ENCODE measurements around the gene KAZN.

The KAZN gene

DNA sequence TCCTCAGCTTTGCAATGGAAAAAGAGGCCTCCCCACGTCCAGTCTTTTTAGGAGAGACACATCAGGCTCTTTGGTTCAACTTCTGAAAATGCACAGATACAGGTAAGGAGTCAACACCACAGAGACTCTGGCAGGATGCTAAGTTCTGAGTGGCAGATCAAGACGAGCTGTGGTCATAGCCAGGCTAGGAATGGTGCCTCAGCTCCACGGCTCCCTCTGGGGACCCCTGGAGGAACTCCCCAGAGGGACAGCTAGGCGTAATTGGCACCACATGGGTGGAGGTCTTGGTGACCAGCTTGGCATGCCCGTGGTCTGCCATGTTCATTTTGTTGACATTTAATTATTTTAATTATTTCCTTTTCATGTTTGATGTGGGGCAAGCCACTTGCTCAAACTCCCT lies 206.1 kb downstream of the KAZN start:
- FAIRE-seq: no peak

DNA sequence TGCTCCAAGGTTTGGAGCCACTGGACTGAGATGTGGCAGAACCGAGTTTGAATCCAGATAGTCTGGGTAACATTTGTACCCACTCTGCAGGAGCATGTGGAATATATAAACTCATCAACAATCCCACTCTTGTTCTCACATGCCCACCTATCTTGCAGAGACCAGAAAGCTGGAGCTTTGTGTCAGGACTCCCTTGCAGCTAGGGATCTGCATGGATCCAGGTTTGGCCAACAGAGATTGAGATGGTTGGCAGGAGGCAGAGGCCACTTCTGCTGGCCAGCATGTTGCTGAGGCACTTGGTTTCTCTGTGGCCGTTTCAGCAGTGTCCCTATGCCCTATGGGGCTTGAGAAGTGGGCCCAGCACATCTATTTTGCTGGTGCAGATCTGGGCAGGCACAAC lies 208.3 kb downstream of the KAZN start:
- FAIRE-seq: no peak

DNA sequence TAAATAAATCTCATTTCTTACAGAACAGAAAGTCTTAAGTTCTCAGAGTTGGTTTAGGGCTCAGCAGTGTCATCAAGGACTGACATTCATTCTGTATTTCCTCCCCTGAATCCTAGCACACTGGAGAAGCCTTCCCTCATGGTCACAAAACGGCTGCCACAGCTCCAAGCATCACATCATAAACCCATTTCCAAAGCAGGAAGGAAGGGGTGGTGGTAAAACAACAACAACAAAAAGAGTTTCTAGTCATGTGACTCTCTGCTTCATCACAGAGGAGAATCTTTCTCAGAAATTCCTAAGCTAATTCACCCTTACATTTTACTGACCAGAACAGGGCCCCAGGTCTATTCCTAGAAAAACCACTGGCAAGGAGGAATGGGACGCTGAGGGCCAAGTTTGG lies 210.3 kb downstream of the KAZN start:
- FAIRE-seq: no peak

DNA sequence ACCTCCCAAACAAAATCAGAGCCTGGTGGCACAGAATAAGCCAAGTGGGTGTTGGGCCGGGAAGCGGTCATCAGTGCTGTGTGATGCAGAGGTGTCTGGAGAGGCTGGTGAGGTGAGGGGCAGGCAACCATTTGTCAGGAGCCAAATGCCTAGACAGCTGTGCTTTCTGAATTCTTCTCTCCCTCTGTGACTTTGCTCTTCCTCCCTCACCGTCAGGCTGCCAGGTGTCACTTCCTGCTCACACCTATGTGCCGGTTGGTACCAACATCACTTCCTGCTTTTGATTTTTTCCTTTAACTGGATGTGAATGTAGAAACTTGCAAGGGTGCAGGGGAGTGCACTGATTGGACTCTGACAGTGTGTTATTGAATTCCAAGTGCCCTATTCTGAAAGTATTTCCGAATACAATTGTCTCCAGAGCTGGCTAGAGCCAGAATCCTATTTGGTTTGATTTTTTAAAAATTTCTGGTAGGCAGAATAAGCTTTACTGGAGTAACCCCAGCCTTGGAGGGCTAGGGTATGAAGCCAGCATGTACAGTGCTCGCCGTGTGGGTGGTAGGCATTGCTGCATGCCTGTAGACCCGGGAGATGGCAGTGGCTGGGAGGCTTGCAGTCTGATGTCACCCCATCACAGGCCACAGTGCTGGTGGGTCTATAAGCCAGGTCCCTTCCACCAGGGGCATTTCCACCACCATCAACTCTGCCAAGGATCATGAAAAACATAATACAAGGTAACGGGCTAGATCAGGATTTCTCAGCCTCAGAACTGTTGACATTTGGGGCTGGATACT lies 210.9 kb downstream of the KAZN start:
- FAIRE-seq: no peak

DNA sequence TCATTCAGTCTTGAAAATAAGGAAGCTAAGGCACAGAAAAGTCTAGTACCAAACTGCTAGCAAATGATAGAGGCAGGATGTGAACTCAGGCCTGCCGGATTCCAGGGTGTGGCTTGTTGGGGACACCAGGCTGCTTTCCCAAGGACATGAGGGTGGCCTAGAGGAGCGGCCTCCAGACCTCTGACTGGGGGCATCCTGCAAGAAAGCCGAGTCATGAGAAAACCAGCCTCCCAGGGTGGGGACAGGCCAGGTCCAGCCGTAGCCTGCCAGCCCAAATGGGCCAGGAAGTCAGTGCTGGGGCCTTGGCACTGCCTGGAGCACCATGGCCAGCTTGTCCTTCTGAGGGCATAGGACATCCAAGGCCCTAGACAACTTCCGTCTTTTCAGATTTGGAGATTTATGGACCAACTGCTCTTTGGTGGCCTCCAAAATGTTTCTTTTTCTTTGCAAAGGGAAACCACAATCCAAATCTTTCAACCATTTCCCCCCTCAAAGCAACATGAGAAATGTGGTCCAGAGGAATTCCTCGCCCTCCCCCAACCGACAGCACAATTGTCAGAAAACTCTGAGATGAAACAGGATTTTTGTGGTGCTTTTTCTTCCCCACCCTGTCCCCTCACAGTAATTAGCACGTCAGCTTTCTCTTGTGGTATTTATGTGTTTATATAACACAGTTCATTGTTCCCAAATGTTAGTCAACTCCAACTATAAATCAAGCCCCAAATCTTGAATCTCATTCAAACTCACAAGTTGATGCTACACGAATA lies 212.3 kb downstream of the KAZN start:
- FAIRE-seq: no peak

DNA sequence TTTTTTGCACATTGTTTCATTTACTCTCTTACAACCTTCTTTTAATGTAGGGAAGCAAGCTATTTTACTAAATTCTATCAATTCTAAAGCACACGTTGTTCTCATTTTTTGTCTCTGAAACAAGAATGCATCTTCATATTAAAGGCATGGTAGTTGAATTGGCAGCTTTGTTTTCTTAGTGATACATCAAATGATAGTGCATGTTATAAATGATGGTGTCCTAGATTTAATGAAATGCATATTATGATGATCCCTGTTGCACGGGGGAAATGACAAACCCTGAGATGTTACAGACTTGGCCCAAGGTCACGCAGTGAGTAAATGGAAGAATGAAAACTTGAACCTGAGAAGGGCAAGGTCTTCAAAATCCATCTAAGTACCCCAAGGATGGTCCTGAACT lies 213.1 kb downstream of the KAZN start:
- no peak for FAIRE-seq

DNA sequence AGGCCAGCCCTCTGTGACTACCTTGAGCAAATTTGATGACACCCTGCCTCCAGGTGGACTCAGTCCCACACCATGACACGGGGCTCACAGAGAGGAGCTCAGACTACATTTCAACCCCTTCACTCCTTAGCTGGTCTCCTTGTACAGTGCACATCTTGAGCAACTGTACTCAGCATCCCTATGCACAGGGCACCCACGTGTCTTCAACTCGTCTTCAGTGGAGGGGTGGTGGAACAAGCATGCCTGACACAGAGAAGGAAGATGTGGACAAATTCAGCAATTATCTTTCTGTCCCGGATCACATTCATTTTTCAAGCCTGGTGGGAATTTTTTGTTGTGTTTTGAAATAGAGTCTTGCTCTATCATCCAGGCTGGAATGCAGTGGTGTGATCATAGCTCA lies 213.7 kb downstream of the KAZN start:
- FAIRE-seq: no peak

DNA sequence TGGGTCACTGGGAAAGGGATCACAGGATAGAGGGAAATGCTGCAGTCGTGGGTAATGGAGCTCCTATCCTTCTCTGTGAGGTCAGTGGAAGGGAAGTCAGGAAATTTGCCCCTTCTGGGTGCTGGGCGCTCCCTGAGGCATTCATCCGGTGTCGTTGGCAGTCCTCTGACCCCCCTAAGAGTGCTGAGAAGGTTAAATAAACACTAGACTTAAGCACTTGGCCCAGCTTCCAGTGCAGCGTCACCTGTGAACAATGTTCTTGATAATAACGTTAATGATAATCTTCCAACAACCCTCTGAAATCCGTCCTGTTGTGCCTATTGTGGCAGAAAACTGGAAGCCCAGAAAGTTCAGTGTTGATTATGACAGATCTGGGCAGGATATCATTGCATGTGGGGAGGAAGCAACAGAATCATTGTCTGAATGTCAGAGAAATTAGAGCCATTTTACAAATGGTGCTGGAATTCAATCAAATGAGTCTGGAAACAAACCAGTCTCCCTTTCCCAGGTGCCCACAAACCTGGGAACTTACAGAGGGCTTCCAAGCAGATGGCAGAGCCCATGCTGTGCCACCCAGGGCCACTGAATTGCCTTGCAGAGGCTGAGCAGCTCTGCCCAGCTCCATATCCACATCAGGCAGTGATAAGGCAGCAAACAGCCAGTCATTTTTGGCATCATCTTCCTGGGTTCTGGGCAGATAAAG lies 216.8 kb downstream of the KAZN start:
- FAIRE-seq: no peak

DNA sequence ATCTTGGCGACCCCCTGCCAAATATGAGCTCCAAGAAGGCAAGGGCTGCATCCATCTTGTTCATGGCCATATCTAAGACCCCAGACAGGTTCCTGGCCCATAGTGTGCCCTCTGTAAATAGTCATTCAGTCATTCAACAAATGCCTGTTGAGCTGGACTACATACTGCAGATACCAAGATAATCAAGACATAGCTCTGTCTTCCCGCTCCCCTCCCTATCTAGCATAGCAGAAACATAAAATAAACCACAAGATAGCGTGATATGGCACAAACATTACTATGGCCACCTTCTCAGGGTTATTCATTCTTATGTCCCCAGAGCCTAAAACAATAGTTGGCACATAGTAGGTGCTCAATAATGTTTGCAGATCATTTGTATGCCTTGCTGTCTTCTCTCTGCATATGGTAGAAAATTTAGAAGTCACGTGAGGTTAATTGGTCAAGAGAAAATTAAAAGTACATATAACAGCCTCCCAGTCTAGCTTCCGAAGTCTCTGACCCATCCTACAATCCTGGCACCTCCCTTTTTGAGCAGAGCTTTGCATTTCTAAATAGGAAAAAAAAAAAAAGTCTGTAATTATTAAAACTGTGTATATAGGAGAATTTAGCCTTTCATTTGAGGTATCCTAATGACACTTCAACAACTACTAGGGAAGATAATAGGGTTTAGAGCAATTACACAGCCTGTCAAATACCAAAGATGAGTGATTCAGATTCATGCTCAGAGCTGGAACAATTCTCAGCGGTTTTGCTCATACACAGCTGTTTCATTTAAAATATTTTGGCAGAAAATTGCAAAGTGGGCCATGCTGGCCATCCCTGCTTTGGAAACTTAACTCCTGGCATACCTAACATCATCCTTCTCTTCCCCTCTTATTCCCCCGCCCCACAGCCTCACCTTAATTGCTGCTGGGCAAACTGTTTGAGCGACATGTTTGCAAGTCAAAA lies 219.0 kb downstream of the KAZN start:
- FAIRE-seq: no peak

DNA sequence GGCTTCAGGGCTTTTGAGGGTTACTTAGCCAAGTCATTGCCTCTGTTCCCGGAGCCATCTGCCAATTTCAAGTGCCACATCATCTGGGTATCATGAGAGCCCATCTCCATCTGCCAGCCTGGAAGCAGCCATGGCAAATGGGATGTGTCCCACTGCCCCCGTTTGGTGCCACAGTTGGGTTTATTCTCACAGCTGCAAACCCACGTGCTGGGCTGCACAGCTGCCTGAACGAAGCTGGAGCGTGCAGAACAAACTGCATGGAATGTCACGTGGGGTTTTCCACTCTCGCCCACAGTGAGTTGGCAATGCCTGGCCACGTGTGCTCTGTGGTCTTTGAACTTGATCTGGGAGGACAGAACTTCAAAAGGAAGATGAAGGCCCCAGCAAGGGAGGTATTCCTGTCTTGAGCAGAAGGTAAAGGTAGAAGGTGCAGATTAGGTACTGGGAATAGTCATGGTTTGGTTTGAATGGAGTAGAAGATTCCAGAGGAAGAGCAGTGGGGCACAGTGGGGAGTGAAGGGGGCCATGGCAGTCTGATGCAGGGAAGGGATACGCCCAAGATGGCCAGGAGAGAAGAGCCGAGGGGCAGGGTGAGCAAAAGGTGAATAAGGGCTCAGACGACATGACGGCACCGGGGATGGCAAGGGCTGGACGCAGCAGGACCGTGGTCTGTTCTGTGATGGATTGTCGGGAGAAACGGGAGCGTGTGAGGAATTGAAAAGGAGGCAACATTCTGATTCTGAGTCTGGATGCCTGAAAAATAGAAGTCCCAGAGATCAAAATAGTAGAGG lies 222.0 kb downstream of the KAZN start:
- no peak for FAIRE-seq

DNA sequence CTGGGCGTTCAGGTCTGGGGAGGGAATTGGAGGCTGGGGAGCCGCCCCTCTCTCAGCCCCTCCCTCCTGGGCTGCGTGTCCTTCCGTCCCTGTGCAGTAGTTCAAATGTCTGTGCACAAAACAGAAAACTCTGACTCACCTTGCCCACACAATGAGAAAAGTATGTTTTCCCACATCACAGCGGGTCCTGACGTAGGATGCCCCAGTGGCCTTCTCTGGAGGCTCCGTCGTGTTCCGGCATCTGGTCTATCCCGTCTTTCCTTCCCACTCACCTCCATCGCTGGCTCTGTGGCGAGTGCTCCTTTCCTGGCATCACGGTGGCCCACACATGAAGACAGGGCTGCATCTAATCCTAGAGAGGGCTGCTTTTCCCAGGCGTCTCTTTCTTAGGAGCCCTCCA lies 224.0 kb downstream of the KAZN start:
- no peak for FAIRE-seq

DNA sequence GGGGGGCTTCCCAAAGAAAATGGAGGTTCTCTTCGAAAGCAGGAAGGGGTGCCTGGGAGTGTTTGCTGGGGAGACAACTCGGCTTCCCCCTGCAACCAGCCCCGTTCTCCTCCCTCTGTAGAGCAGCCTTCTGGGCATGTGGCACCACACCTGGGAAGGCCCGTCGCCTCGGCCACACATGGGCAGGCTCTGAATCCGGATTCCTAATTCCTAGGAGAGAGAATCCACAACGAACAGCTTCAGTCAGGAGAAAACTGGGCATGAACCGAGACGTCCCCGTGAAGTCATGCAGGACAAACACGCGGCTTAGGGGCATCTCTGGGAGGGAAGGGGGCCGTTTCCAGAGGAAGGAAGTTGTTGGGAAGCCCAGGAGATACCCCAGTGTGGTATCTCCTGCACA lies 224.5 kb downstream of the KAZN start:
- no peak for FAIRE-seq

DNA sequence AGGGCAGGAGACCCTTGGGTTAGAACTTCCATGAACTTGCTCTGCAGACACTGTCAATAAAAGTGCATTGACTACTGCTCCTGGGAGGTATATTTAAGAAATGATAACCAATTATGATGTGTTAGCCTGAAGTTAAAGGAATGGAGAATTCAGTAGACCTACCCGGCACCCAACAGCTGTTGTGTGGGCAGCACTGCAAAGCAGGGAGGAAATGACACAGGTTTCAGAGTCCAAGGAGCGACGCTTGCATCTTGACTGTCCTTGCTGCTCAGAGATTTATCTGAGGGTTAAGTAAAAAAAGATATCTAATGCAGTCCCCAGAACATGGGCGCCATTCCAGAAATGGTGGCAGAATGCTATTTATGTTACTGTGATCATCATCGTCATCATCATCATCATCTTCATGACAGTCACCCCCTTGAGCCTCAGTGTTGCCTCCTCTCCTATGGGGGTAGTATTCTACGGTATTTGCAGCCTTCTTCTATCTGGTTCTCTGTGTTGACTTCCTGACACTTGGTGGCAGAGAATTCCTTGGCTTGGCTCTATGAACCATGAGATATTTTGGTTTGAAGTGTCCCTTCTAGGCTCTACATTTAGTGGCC lies 225.9 kb downstream of the KAZN start:
- no peak for FAIRE-seq

DNA sequence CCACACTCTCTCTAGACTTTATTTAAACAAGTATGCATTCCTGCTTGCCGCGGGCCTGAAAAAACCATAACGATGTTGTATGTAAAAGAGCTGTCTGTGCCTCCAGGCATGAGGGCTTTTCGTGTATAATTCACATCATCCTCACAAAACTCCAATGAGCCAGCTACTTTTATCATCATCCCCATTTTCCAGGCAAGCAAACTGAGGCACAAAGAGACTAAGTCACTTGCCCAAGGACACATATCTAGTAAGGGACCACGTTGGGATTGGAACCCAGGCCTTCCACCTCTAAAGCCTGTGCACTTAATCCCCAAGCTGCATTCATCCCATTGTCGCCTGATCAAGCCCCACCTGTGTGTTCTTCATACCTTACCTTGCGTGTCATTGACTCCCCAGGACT lies 226.9 kb downstream of the KAZN start:
- FAIRE-seq: no peak

DNA sequence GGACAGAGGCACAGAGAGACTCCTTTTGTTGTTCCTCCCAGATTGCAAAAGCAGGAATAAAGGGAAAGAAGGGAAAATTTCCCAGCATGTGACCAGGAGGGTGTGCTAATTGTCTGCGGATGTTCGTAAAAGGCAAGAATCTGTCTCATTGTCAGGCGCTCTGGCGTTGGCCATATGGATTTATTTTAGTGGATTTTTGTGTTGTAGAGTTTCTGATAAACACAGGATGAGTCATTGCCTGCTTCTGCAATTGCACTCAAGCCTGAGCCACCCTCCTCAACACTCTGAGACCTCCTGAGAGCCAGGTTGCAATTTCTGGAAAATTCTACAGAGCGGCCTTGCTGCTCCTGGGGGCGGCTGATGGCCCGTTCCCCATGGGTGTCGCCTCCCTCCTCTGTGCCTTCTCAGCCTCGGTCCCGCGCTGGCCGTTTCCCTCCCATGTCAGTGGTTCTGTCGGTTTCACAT lies 227.7 kb downstream of the KAZN start:
- FAIRE-seq: no peak

DNA sequence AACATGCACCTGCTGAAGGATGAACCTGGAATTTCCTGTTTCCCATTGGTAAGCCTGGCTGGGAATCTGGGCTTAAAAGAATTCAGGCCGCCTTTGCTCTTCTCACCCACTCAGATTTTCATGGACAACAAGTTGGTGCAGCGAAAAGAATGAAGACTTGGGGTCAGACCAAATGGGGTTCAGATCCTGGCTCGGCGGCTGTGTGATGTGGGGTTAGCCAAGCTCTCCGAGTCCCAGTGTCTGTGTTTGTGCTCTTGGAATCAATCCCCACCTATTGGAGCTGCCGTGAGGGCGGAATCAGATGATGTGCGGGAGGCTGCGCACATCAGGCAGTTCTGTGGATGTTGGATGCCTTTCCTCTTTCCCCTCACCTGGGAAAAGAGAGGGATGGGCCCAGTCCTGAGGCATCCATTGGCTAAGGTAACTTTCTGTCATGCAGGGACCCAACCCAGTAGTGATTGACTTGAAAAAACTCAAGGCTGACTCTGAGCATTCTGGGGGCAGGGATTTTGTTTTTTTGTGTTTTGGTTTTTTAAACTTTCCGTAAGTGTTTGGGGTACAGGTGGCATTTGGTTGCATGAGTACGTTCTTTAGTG lies 228.3 kb downstream of the KAZN start:
- no peak for FAIRE-seq

DNA sequence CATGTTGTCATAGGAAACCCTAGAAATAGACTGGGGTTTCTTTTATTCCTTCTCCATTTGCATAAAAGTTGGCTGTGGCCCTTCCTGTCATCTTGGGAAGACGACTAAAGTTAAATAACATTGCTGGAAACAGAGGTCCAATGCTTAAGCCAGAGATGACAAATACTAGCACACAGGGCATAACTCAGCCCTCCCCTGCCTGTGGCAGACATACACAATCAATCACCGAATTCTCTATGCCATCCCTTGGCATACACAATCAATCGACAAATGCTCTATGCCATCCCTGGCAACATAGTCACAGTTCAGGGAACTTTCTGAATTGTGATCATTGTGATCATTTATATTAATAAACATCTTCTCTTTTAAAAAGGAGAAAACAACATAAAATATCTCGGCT lies 229.4 kb downstream of the KAZN start:
- no peak for FAIRE-seq

DNA sequence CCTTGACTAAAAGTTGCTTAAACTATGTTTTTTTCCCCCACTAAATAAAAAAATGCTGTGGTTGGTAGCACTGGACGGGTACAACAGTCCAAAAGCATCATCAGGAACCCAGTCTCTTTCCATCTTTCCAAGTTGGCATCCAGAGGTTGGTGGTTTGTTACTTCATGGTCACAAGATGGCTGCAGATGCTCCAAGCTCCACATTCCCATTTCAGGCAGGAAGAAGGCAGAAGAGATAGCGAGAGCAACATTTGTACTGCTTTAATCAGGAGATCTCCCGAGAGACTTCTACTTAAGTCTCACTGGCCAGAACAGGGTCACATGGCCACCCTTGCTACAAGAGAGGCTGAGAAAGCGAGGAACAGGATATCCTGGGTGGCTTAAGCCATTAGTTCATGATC lies 230.2 kb downstream of the KAZN start:
- FAIRE-seq: no peak

DNA sequence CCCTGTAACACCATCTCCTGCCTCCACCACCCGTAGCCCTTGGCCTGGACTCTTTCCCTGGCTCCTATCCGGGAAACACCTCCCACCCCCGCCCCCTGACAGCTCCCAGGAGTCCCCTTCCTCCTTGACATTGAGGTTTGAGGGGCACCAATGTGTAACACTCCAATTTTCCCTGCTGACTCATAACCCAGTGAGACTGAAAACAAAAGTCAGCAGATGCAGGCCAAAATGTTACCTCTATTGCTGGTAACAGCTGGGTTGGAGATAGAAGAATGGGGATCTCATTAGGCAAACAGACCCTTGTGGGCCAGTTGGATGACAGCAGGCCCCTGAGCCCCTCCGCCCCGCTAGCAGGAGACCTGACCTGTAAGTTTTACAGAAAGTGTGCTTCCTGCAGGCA lies 237.2 kb downstream of the KAZN start:
- FAIRE-seq: no peak

DNA sequence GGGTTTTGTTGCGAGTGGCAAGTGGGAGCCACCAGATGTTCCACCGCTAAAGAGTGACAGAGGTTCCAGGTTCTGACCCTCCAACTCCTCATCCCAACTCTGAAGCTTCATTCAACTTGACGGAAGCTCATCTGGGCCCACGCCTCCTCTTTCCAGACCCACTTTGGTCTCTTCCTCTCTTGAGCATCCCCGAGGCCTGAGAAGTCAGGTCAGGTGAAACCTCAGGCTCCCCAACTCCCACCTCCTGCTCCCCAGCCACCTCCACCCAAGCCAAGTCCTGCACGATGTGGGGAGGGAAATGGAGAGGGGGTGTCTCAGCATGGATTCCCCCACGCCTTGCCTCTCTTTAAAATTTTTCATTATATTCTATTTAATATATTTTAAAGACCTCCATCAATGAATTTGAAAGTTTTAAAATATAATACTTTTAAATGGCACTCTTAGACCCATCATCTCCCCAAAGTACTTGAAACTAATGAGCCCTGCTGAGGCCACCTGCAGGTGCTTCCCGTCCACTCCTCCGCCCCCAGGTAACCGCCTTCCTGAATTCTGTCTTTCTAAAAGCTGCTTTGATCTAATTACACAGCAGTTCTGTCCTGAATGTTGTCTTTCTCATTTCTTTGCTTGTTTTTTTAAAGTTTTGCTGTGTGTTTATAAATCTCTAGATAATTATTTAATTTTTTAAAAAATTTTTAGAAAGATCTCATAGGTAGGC lies 238.1 kb downstream of the KAZN start:
- FAIRE-seq: no peak

Data from islet of Langerhans (tissue), 1 donor.